H9 (cell line): ENCODE data around the gene OTOS. TPM values are rescaled to one million over a fixed set of nuclear protein-coding genes. Genes with fewer than 3 reads are reported as not detected.

Experiments used
- DNase-seq: peaks from one replicate; pipeline ENCODE4 v3.0.0-alpha.2; 2017
- H2AFZ ChIP-seq: one replicate; pipeline ENCODE4 v1.6.1; 2013; ENCODE audit warnings: mild to moderate bottlenecking, low read length, control low read depth, moderate library complexity
- H2AK5ac ChIP-seq: 2 replicates; pipeline ENCODE4 v1.6.1; 2013; ENCODE audit warnings: low read length, control low read depth, mixed read lengths; ENCODE audit not compliant: insufficient read length
- H2BK120ac ChIP-seq: one replicate; pipeline ENCODE4 v1.6.1; 2013; ENCODE audit warnings: low read depth, mild to moderate bottlenecking, low read length, control low read depth, inconsistent platforms; ENCODE audit not compliant: poor library complexity, severe bottlenecking
- H2BK12ac ChIP-seq: 2 replicates; pipeline ENCODE4 v1.6.1; 2013; ENCODE audit warnings: low read length, control low read depth, mixed read lengths, low read depth; ENCODE audit not compliant: insufficient read length
- H2BK15ac ChIP-seq: 2 replicates; pipeline ENCODE4 v1.6.1; 2013; ENCODE audit warnings: low read depth, low read length, control low read depth
- H2BK20ac ChIP-seq: one replicate; pipeline ENCODE4 v1.6.1; 2013; ENCODE audit warnings: low read depth, mild to moderate bottlenecking, low read length, control low read depth, inconsistent platforms; ENCODE audit not compliant: poor library complexity, severe bottlenecking
- H2BK5ac ChIP-seq: 2 replicates; pipeline ENCODE4 v1.6.1; 2013; ENCODE audit warnings: low read length, control low read depth, mixed read lengths; ENCODE audit not compliant: insufficient read length
- H3K14ac ChIP-seq: 2 replicates; pipeline ENCODE4 v1.6.1; 2013; ENCODE audit warnings: low read length, control low read depth; ENCODE audit not compliant: insufficient read depth
- H3K18ac ChIP-seq: 2 replicates; pipeline ENCODE4 v1.6.1; 2013; ENCODE audit warnings: low read depth, mild to moderate bottlenecking, mixed read lengths, low read length, control low read depth; ENCODE audit not compliant: insufficient read length
- H3K23ac ChIP-seq: 2 replicates; pipeline ENCODE4 v1.6.1; 2013; ENCODE audit warnings: low read length, control low read depth, mixed read lengths, low read depth; ENCODE audit not compliant: insufficient read length
- H3K23me2 ChIP-seq: 2 replicates; pipeline ENCODE4 v1.6.1; 2013; ENCODE audit warnings: low read depth, mild to moderate bottlenecking, mixed read lengths, low read length, control low read depth; ENCODE audit not compliant: insufficient read length, poor library complexity, severe bottlenecking
- H3K27ac ChIP-seq: 2 replicates; pipeline ENCODE4 v1.5.1; 2013; ENCODE audit warnings: low read length, control low read depth, mixed read lengths, low read depth; ENCODE audit not compliant: insufficient read length
- H3K27me3 ChIP-seq: 2 replicates; pipeline ENCODE4 v1.6.1; 2013; ENCODE audit warnings: low read length, control low read depth, inconsistent platforms; ENCODE audit not compliant: insufficient read depth
- H3K4ac ChIP-seq: 2 replicates; pipeline ENCODE4 v1.6.1; 2013; ENCODE audit warnings: low read depth, mild to moderate bottlenecking, control low read depth, inconsistent platforms, low read length, moderate library complexity
- H3K4me1 ChIP-seq: 2 replicates; pipeline ENCODE4 v1.6.1; 2013; ENCODE audit warnings: low read length, control low read depth, inconsistent platforms; ENCODE audit not compliant: insufficient read depth
- H3K4me2 ChIP-seq: 2 replicates; pipeline ENCODE4 v1.6.1; 2013; ENCODE audit warnings: low read length, control low read depth, mixed read lengths; ENCODE audit not compliant: insufficient read length, insufficient read depth
- H3K56ac ChIP-seq: 2 replicates; pipeline ENCODE4 v1.6.1; 2013; ENCODE audit warnings: low read depth, mild to moderate bottlenecking, mixed read lengths, low read length, control low read depth; ENCODE audit not compliant: insufficient read length
- H3K79me1 ChIP-seq: 2 replicates; pipeline ENCODE4 v1.6.1; 2013; ENCODE audit warnings: low read depth, mild to moderate bottlenecking, moderate library complexity, low read length, control low read depth, inconsistent platforms; ENCODE audit not compliant: insufficient read depth, poor library complexity, severe bottlenecking
- H3K79me2 ChIP-seq: 2 replicates; pipeline ENCODE4 v1.6.1; 2013; ENCODE audit warnings: low read length, control low read depth, inconsistent platforms; ENCODE audit not compliant: insufficient read depth
- H3K9ac ChIP-seq: 2 replicates; pipeline ENCODE4 v1.6.1; 2013; ENCODE audit warnings: low read length, control low read depth, mixed read lengths; ENCODE audit not compliant: insufficient read length; ENCODE audit errors: extremely low read depth
- H3K9me3 ChIP-seq: one replicate; pipeline ENCODE4 v1.6.1; 2013; ENCODE audit warnings: low read depth, low read length, inconsistent platforms; ENCODE audit not compliant: control insufficient read depth
- H3T11ph ChIP-seq: one replicate; pipeline ENCODE4 v1.6.1; 2013; ENCODE audit warnings: mild to moderate bottlenecking, low read length, control low read depth, inconsistent platforms
- H4K20me1 ChIP-seq: one replicate; pipeline ENCODE4 v1.6.1; 2013; ENCODE audit not compliant: control insufficient read depth, insufficient read length, insufficient read depth
- H4K5ac ChIP-seq: 2 replicates; pipeline ENCODE4 v1.6.1; 2013; ENCODE audit warnings: low read depth, mild to moderate bottlenecking, mixed read lengths, low read length, control low read depth; ENCODE audit not compliant: insufficient read length
- H4K8ac ChIP-seq: replicated peaks from 2 replicates; pipeline ENCODE4 v1.6.1; 2013; ENCODE audit warnings: low read length, control low read depth, mixed read lengths, low read depth; ENCODE audit not compliant: insufficient read length
- H4K91ac ChIP-seq: 2 replicates; pipeline ENCODE4 v1.6.1; 2013; ENCODE audit warnings: low read depth, mild to moderate bottlenecking, moderate library complexity, mixed read lengths, low read length, control low read depth; ENCODE audit not compliant: insufficient read length
- H3K27ac Mint-ChIP-seq, 3 experiments: 2 replicates in 2 of 3; 3 replicates in 1 of 3; pipeline ENCODE4 v1.8.0; 2020 to 2021; ENCODE audit warnings: mixed read lengths in 3 of 3, mild to moderate bottlenecking in 1 of 3, moderate library complexity in 1 of 3
- H3K27me3 Mint-ChIP-seq: 2 replicates; pipeline ENCODE4 v1.8.0; 2021; ENCODE audit warnings: low read depth, mild to moderate bottlenecking, moderate library complexity, mixed read lengths
- H3K36me3 Mint-ChIP-seq, 3 experiments: 2 replicates in 2 of 3; 3 replicates in 1 of 3; pipeline ENCODE4 v1.8.0; 2020 to 2021; ENCODE audit warnings: low read depth in 3 of 3, mixed read lengths in 3 of 3; ENCODE audit not compliant: insufficient read depth in 1 of 3
- H3K4me1 Mint-ChIP-seq, 2 experiments: 2 replicates each; pipeline ENCODE4 v1.8.0; 2020; ENCODE audit warnings: mixed read lengths in 2 of 2
- H3K4me3 Mint-ChIP-seq, 2 experiments: 2 replicates in 1 of 2; 3 replicates in 1 of 2; pipeline ENCODE4 v1.8.0; 2020 to 2021; ENCODE audit warnings: mild to moderate bottlenecking in 2 of 2, mixed read lengths in 2 of 2, moderate library complexity in 1 of 2
- H3K9me3 Mint-ChIP-seq, 2 experiments: 2 replicates in 1 of 2; 3 replicates in 1 of 2; pipeline ENCODE4 v1.8.0; 2020; ENCODE audit warnings: mild to moderate bottlenecking in 2 of 2, mixed read lengths in 2 of 2, moderate library complexity in 1 of 2
- CTCF ChIP-seq: fragments of 200-600 bp; sonication (generic); conservative IDR thresholded peaks from 3 replicates; pipeline ENCODE4 v1.8.0; 2021; ENCODE audit warnings: antibody characterized with exemption, mild to moderate bottlenecking
- WGBS: extraction: QIAGEN DNeasy Blood & Tissue Kit; methylation state at CpG from one replicate; pipeline ENCODE4 v1.1.7; 2013; ENCODE audit warnings: missing lambda C conversion rate, low lambda C conversion rate, mixed read lengths; ENCODE audit not compliant: insufficient read length; ENCODE audit errors: extremely low coverage; 5-methylcytosine and 5-hydroxymethylcytosine counted together
- total RNA-seq: library from RNA; stranded (reverse); gene quantifications from 2 replicates; pipeline ENCODE4 v1.2.1, GENCODE V29; 2021

The OTOS gene
- total RNA-seq, 1 experiment from 2014 or later = not detected

GRCh38 chr2:240123821-240124650 is 16.4 kb downstream of the OTOS start:
- H3K4me1 Mint-ChIP-seq = no peaks in the 10 kb centered on the region
- Histone ChIP-seq H4K5ac (no peak overlapping the region), H3K9ac (no peak overlapping the region), H4K8ac (no peak overlapping the region), H4K91ac (no peak overlapping the region), H3K4me2 (no peak overlapping the region), H3K27ac (no peak overlapping the region), H3K23ac (no peak overlapping the region), H3K9me3 (no peaks in the 10 kb centered on the region), H2BK12ac (no peak overlapping the region), H3K18ac (no peak overlapping the region), H3K79me2 (no peaks in the 10 kb centered on the region), H3K14ac (no peak overlapping the region), H2BK120ac (no peak overlapping the region), H2AK5ac (no peak overlapping the region), H3T11ph (no peak overlapping the region), H3K56ac (no peak overlapping the region), H2BK5ac (no peak overlapping the region), H2BK20ac (no peak overlapping the region), H3K4me1 (no peaks in the 10 kb centered on the region), H2BK15ac (no peak overlapping the region), H3K23me2 (no peaks in the 10 kb centered on the region), H3K27me3 (no peaks in the 10 kb centered on the region), H3K79me1 (no peaks in the 10 kb centered on the region), H4K20me1 (no peaks in the 10 kb centered on the region), H3K4ac (no peak overlapping the region), H2AFZ (no peak overlapping the region)
- DNase-seq = peak; percentile 15
- peaks cover 13 to 30% (median 24%) of the 10 kb centered on the region in 3 experiments; a peak in 6 of 7 replicates for H3K36me3 Mint-ChIP-seq
- no peak overlapping the region for H3K27ac Mint-ChIP-seq
- WGBS = no CpG with 5 or more reads among the region's 24 CpGs
- peaks cover 0 to 5% of the 10 kb centered on the region in 2 experiments; a peak in 2 of 5 replicates for H3K9me3 Mint-ChIP-seq
- no peaks in the 10 kb centered on the region; the same call in none of the 2 replicates for H3K27me3 Mint-ChIP-seq
- no peak for TF ChIP-seq CTCF
- H3K4me3 Mint-ChIP-seq = no peak overlapping the region
